GM23338 (cell line): ENCODE data around the gene ZNF70. TPM values are rescaled to one million over a fixed set of nuclear protein-coding genes. Genes with fewer than 3 reads are reported as not detected.

Experiments used
- ATAC-seq: fragments of 200-7000 bp; cut with Tn5 transposase; 3 replicates; pipeline ENCODE4 v1.9.1; 2020
- DNase-seq: peaks from one replicate; pipeline ENCODE4 v3.0.0-alpha.2; 2015; ENCODE audit warnings: low spot score
- H2AFZ ChIP-seq: fragments of 200-600 bp; sonication (generic); 2 replicates; pipeline ENCODE4 v1.8.0; 2016; ENCODE audit warnings: antibody characterized with exemption, mild to moderate bottlenecking, moderate library complexity
- H3F3A ChIP-seq: fragments of 200-600 bp; sonication (generic); replicated peaks from 2 replicates; pipeline ENCODE4 v1.8.0; 2017; ENCODE audit warnings: antibody characterized with exemption, mixed run types, low read depth
- H3K27ac ChIP-seq: fragments of 200-600 bp; sonication (generic); 2 replicates; pipeline ENCODE4 v1.6.1; 2016; ENCODE audit warnings: low read depth
- H3K27me3 ChIP-seq: fragments of 200-600 bp; sonication (generic); 2 replicates; pipeline ENCODE4 v1.8.0; 2016; ENCODE audit warnings: mild to moderate bottlenecking, mixed run types, moderate library complexity; ENCODE audit not compliant: insufficient read depth
- H3K36me3 ChIP-seq: fragments of 200-600 bp; sonication (generic); 2 replicates; pipeline ENCODE4 v1.8.0; 2016; ENCODE audit warnings: mild to moderate bottlenecking; ENCODE audit not compliant: insufficient read depth
- H3K4me1 ChIP-seq: fragments of 200-600 bp; sonication (generic); 2 replicates; pipeline ENCODE4 v1.8.0; 2016; ENCODE audit warnings: mild to moderate bottlenecking, moderate library complexity; ENCODE audit not compliant: insufficient read depth
- H3K4me2 ChIP-seq: fragments of 200-600 bp; sonication (generic); 2 replicates; pipeline ENCODE4 v1.7.1; 2017; ENCODE audit warnings: mixed run types
- H3K4me3 ChIP-seq: fragments of 200-600 bp; sonication (generic); 2 replicates; pipeline ENCODE4 v1.6.1; 2016; ENCODE audit warnings: mixed run types
- H3K79me2 ChIP-seq: fragments of 200-600 bp; sonication (generic); replicated peaks from 2 replicates; pipeline ENCODE4 v1.8.0; 2017; ENCODE audit warnings: mild to moderate bottlenecking; ENCODE audit not compliant: insufficient read depth
- H3K9me2 ChIP-seq: fragments of 200-600 bp; sonication (generic); 2 replicates; pipeline ENCODE4 v1.8.0; 2017; ENCODE audit not compliant: insufficient read depth
- H4K20me1 ChIP-seq: fragments of 200-600 bp; sonication (generic); replicated peaks from 2 replicates; pipeline ENCODE4 v1.8.0; 2017; ENCODE audit warnings: mild to moderate bottlenecking; ENCODE audit not compliant: insufficient read depth
- H3K27ac Mint-ChIP-seq: 2 replicates; pipeline ENCODE4 v1.8.0; 2020; ENCODE audit warnings: inconsistent platforms, mild to moderate bottlenecking, moderate library complexity, mixed read lengths
- H3K27me3 Mint-ChIP-seq: 3 replicates; pipeline ENCODE4 v1.8.0; 2022; ENCODE audit warnings: low read depth, mild to moderate bottlenecking, moderate library complexity, mixed read lengths, inconsistent platforms; ENCODE audit not compliant: insufficient read depth, poor library complexity
- H3K36me3 Mint-ChIP-seq: 3 replicates; pipeline ENCODE4 v1.8.0; 2021; ENCODE audit warnings: low read depth, mild to moderate bottlenecking, inconsistent platforms, moderate library complexity, mixed read lengths
- H3K4me1 Mint-ChIP-seq: 3 replicates; pipeline ENCODE4 v1.8.0; 2020; ENCODE audit warnings: mild to moderate bottlenecking, inconsistent platforms, mixed read lengths
- H3K4me3 Mint-ChIP-seq: 3 replicates; pipeline ENCODE4 v1.8.0; 2021; ENCODE audit warnings: moderate library complexity, mild to moderate bottlenecking, inconsistent platforms, mixed read lengths
- H3K9me3 Mint-ChIP-seq: 3 replicates; pipeline ENCODE4 v1.8.0; 2020; ENCODE audit warnings: moderate library complexity, mild to moderate bottlenecking, inconsistent platforms, mixed read lengths
- CREB1 ChIP-seq: fragments of 250-450 bp; sonication (Bioruptor Pico); IDR thresholded peaks from 2 replicates; pipeline ENCODE4 v1.5.0; 2020; ENCODE audit warnings: low read depth, mild to moderate bottlenecking, moderate library complexity
- EZH2 ChIP-seq: fragments of 200-600 bp; sonication (generic); IDR thresholded peaks from one replicate; pipeline ENCODE4 v1.8.0; 2017; ENCODE audit warnings: antibody characterized with exemption, mild to moderate bottlenecking, low read depth; ENCODE audit not compliant: unreplicated experiment
- EZH2phosphoT487 ChIP-seq: fragments of 200-600 bp; sonication (generic); IDR thresholded peaks from one replicate; pipeline ENCODE4 v1.8.1; 2018; ENCODE audit warnings: antibody characterized with exemption; ENCODE audit not compliant: unreplicated experiment
- JUNB ChIP-seq: IDR thresholded peaks from one replicate; pipeline ENCODE4 v1.6.1; 2016; ENCODE audit warnings: antibody characterized with exemption; ENCODE audit not compliant: unreplicated experiment
- NANOG ChIP-seq: IDR thresholded peaks from 2 replicates; pipeline ENCODE4 v1.6.1; 2016; ENCODE audit warnings: antibody characterized with exemption, borderline replicate concordance
- POLR2AphosphoS5 ChIP-seq: IDR thresholded peaks from 2 replicates; pipeline ENCODE4 v1.6.1; 2016; ENCODE audit warnings: antibody characterized with exemption, low read depth
- STAT1 ChIP-seq: IDR thresholded peaks from one replicate; pipeline ENCODE4 v1.6.1; 2016; ENCODE audit warnings: antibody characterized with exemption; ENCODE audit not compliant: unreplicated experiment
- ZNF114 ChIP-seq: fragments of 250-450 bp; sonication (Bioruptor Pico); IDR thresholded peaks from 2 replicates; pipeline ENCODE4 v1.5.0; 2020; ENCODE audit warnings: mild to moderate bottlenecking, moderate library complexity
- ZNF331 ChIP-seq: fragments of 250-450 bp; sonication (Bioruptor Pico); IDR thresholded peaks from 2 replicates; pipeline ENCODE4 v1.5.0; 2020; ENCODE audit warnings: low read depth, mild to moderate bottlenecking, moderate library complexity
- polyA plus RNA-seq: library from polyadenylated mRNA; unstranded; fragments of >200 nt; fragmentation: Nextera tagmentation; extraction: Ambion mirVana; gene quantifications from 2 replicates; pipeline ENCODE4 v1.2.1, GENCODE V29; 2016
- total RNA-seq: library from RNA; depleted of rRNA; stranded (reverse); fragments of >200 nt; shearing (Covaris generic); gene quantifications from 2 replicates; pipeline ENCODE4 v1.2.3, GENCODE V29; 2014
- TF ChIP-seq, protein P1 (sequence below), 2 experiments: fragments of 200-600 bp in 1 of 2; sonication (generic) in 1 of 2; conservative IDR thresholded peaks; 2 replicates each; pipeline versions ENCODE4 v1.5.1 to v1.6.1; 2016 to 2017; ENCODE audit warnings: antibody characterized with exemption in 2 of 2, low read depth in 2 of 2, mild to moderate bottlenecking in 2 of 2, moderate library complexity in 1 of 2

The ZNF70 gene
- total and polyA plus RNA-seq, 2 experiments from 2014 or later = 0.45 to 2.6 TPM

DNA sequence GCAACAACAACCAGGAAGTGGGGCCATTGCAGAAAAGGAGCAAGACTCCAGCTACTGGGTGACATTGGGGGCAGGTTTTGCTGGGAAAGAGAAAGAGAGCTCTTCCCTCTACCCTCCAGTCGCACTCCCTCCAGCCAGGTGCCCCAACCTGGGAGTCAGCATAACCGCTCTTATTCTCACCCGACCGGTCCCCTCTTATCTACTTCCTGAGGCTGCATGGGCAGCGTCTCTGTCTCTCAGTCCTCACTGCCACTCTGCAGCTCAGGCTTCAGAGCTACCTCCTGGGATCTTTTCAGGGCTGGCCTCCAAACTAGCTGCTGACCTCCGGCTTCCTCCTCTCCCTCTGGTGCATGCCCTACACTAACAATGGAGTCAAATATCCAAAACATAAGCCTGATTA lies 5.1 kb downstream of the ZNF70 start:
- H3K9me3 Mint-ChIP-seq = no peaks in the 10 kb centered on the region; the same call in 2 of the 3 replicates
- TF ChIP-seq CREB1 (CRISPR knock-in tag) (no peak), ZNF114 (CRISPR knock-in tag) (no peak), STAT1 (no peak), NANOG (no peak), ZNF331 (CRISPR knock-in tag) (no peak), POLR2AphosphoS5 (no peak)
- H3K27ac ChIP-seq = no peak overlapping the region
- no peak overlapping the region for H2AFZ ChIP-seq
- 0 out of 2 replicates have a peak, but pooled peaks cover 5% of the 10 kb centered on the region for H3F3A ChIP-seq
- H3K4me1 ChIP-seq = peaks cover 5% of the 10 kb centered on the region
- DNase-seq (no peak), ATAC-seq (no peak)
- peaks cover 20% of the 10 kb centered on the region for H3K36me3 Mint-ChIP-seq
- H3K36me3 ChIP-seq = no peaks in the 10 kb centered on the region
- no peaks in the 10 kb centered on the region for H3K9me2 ChIP-seq
- H3K4me3 ChIP-seq = no peak overlapping the region
- no peak overlapping the region for H3K4me2 ChIP-seq
- 0 out of 2 replicates have a peak overlapping the region, but pooled peaks have one; percentile 18 for H3K27ac Mint-ChIP-seq
- peaks cover 13% of the 10 kb centered on the region for H3K4me1 Mint-ChIP-seq
- H3K4me3 Mint-ChIP-seq = no peak overlapping the region
- no peaks in the 10 kb centered on the region for H4K20me1 ChIP-seq
- H3K79me2 ChIP-seq = no peaks in the 10 kb centered on the region; the same call in 1 of the 2 replicates
- H3K27me3 ChIP-seq = no peaks in the 10 kb centered on the region
- peaks cover 7% of the 10 kb centered on the region for H3K27me3 Mint-ChIP-seq

DNA sequence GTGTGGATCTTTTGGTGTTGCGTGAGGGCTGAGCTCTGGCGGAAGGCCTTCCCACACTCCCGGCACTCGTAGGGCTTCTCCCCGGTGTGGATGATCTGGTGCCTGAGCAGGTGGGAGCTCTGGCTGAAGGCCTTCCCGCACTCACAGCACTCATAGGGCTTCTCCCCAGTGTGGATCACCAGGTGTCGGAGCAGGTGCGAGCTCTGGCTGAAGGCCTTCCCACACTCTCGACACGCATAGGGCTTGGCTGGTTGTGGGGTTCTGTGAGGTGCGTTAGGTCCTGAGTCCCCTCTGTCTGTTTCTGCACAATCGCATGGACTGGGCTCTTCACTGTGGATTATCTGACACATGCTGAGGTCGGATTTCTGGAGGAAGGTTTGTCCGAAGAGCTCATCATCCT lies 6.4 kb downstream of the ZNF70 start:
- no peak for ATAC-seq

DNA sequence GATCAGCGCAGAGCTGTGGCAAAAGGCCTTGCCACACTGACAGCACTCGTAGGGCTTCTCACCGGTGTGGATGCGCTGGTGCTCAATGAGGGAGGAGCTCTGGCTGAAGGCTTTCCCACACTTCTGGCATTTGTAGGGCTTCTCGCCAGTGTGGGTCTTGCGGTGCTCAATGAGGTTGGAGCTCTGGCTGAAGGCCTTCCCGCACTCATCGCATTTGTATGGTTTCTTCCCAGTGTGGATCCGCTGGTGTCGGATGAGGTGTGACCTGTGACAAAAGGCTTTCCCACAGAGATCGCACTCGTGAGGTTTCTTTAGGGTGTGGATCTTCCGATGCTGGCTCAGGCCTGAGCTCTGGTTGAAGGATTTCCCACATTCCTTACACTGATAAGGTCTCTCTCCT lies 6.9 kb downstream of the ZNF70 start:
- TF ChIP-seq CREB1 (CRISPR knock-in tag) = no peak
- Histone ChIP-seq H4K20me1 (no peaks in the 10 kb centered on the region), H3K4me1 (no peaks in the 10 kb centered on the region), H3K4me2 (no peak overlapping the region), H2AFZ (no peak overlapping the region), H3F3A (no peaks in the 10 kb centered on the region), H3K27ac (no peak overlapping the region), H3K9me2 (no peaks in the 10 kb centered on the region), H3K36me3 (no peaks in the 10 kb centered on the region), H3K27me3 (no peaks in the 10 kb centered on the region), H3K79me2 (no peaks in the 10 kb centered on the region; the same call in 1 of the 2 replicates), H3K4me3 (no peak overlapping the region)
- Mint-ChIP-seq H3K4me3 (no peak overlapping the region), H3K36me3 (peaks cover 20% of the 10 kb centered on the region), H3K4me1 (peaks cover 2% of the 10 kb centered on the region; the same call in 1 of the 3 replicates), H3K27me3 (peaks cover 8% of the 10 kb centered on the region), H3K27ac (no peak overlapping the region), H3K9me3 (no peaks in the 10 kb centered on the region; the same call in 2 of the 3 replicates)
- DNase-seq (no peak), ATAC-seq (no peak)

More for the DNA sequence above, 6.4 kb downstream of the ZNF70 start:
- DNase-seq = no peak
- Histone ChIP-seq H3K79me2 (no peaks in the 10 kb centered on the region; the same call in 1 of the 2 replicates), H3K36me3 (no peaks in the 10 kb centered on the region), H3K27ac (no peak overlapping the region), H4K20me1 (no peaks in the 10 kb centered on the region), H3K4me1 (peaks cover 1% of the 10 kb centered on the region), H2AFZ (no peak overlapping the region), H3K9me2 (no peaks in the 10 kb centered on the region), H3K4me2 (no peak overlapping the region), H3K27me3 (no peaks in the 10 kb centered on the region), H3K4me3 (no peak overlapping the region), H3F3A (no peaks in the 10 kb centered on the region)
- Mint-ChIP-seq H3K4me1 (peaks cover 2% of the 10 kb centered on the region), H3K36me3 (peaks cover 20% of the 10 kb centered on the region), H3K9me3 (no peaks in the 10 kb centered on the region; the same call in 2 of the 3 replicates), H3K27me3 (peaks cover 7% of the 10 kb centered on the region), H3K27ac (no peak overlapping the region), H3K4me3 (no peak overlapping the region)
- TF ChIP-seq JUNB = no peak
- no peak for TF ChIP-seq EZH2
- TF ChIP-seq EZH2phosphoT487 = no peak
- TF ChIP-seq, protein P1, sequence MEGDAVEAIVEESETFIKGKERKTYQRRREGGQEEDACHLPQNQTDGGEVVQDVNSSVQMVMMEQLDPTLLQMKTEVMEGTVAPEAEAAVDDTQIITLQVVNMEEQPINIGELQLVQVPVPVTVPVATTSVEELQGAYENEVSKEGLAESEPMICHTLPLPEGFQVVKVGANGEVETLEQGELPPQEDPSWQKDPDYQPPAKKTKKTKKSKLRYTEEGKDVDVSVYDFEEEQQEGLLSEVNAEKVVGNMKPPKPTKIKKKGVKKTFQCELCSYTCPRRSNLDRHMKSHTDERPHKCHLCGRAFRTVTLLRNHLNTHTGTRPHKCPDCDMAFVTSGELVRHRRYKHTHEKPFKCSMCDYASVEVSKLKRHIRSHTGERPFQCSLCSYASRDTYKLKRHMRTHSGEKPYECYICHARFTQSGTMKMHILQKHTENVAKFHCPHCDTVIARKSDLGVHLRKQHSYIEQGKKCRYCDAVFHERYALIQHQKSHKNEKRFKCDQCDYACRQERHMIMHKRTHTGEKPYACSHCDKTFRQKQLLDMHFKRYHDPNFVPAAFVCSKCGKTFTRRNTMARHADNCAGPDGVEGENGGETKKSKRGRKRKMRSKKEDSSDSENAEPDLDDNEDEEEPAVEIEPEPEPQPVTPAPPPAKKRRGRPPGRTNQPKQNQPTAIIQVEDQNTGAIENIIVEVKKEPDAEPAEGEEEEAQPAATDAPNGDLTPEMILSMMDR (conservative IDR thresholded peaks at IDR 0.05; ENCODE audit: low read depth in 2 of 2) = no peak
